D721Med (cell line): Measurements from ENCODE around the gene MOGAT1.

Experiments
- DNase-seq: peaks from one replicate; pipeline ENCODE4 v3.0.0; 2011; ENCODE audit warnings: low spot score; ENCODE audit not compliant: insufficient read length
- FAIRE-seq: peaks from 2 replicates; lab custom pipeline; 2011; peaks lifted over from hg19 to GRCh38; lab: Jason Lieb, UNC
- TF ChIP-seq, protein P1 (sequence below): IDR thresholded peaks from 2 replicates; pipeline ENCODE4 v1.5.1; 2012; ENCODE audit warnings: mild to moderate bottlenecking, control low read depth; ENCODE audit not compliant: insufficient read depth; ENCODE audit errors: missing control alignments

Gene MOGAT1

GRCh38 chr2:222743251-222743812, 71.9 kb downstream of the MOGAT1 start:
- FAIRE-seq = no peak
- TF ChIP-seq, protein P1, sequence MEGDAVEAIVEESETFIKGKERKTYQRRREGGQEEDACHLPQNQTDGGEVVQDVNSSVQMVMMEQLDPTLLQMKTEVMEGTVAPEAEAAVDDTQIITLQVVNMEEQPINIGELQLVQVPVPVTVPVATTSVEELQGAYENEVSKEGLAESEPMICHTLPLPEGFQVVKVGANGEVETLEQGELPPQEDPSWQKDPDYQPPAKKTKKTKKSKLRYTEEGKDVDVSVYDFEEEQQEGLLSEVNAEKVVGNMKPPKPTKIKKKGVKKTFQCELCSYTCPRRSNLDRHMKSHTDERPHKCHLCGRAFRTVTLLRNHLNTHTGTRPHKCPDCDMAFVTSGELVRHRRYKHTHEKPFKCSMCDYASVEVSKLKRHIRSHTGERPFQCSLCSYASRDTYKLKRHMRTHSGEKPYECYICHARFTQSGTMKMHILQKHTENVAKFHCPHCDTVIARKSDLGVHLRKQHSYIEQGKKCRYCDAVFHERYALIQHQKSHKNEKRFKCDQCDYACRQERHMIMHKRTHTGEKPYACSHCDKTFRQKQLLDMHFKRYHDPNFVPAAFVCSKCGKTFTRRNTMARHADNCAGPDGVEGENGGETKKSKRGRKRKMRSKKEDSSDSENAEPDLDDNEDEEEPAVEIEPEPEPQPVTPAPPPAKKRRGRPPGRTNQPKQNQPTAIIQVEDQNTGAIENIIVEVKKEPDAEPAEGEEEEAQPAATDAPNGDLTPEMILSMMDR = no peak
- DNase-seq = no peak

DNA sequence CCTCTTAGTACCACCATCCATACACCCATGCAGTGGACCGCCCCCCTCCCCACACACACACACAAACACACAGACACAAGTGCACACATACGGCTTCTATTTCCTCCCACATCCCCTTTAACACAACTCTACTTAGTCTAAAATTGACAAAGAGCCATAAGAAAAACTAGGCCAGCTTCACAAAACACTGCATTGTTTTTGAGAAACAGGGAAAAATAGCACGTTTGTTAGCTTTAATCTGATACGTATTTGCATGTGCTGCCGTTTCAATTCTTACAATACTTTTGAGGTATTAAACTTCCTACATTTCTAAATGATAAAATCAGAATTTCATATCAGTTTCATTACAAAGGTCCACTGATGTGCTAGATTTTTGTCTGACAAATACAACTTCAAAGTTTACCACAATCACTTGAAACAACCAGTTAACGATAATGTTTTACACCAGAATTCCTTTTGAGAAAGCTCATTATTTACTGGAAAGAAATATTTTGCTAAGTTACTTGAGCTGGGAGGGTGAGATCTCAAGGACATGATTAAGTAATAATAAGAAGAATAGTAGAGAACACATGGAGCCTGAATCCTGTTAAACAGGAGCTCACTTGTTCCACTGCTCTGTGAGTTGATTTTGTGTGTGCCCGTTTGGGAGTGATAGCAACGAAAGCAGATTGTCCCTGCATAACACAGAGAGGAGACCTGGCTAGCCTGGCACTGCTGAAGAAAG, 74.5 kb downstream of the MOGAT1 start:
- TF ChIP-seq, protein P1 = no peak
- DNase-seq = no peak
- FAIRE-seq = no peak

- FAIRE-seq (no peak), DNase-seq (no peak)
- TF ChIP-seq, protein P1 = no peak
Measured at GRCh38 chr2:222747526-222748160, 76.2 kb downstream of the MOGAT1 start.

DNA sequence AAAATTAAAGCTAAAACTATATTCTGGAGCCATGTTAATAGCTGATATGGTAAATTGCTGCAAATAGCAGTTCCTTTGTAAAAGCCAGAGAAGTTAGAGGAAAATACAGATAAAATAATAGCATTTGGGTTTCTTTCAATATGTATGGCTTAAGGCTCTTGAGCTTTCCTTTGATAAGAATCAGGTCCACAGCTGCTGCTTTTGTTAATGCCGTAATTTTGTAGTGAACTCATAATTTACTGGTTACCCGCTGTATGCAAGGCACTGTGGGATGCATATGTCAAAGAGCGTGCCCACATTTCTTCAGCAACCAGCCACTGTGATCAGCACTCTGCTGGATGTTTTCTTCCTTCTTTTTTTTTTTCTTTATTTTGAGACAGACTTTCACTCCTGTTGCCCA, 79.1 kb downstream of the MOGAT1 start:
- no peak for FAIRE-seq
- TF ChIP-seq, protein P1 = no peak
- no peak for DNase-seq

DNA sequence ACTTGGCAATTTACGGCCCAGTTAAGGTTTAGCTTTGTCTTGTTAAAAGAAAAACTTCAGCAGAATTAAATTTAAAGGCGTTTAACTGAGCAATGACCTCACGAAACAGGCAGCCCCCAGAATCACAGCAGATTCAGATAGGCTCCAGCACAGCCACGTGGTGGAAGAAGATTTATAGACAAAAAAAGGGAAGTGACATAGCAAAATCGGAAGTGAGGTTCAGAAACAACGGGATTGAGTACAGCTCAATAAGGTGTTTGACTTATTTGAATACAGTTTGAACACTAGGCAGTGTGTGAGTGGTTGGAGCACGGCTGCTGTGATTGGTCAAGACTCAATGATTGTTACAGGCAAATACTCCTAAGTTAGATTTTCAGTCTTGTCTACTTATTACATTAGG, 79.8 kb downstream of the MOGAT1 start:
- DNase-seq (no peak), FAIRE-seq (no peak)
- TF ChIP-seq, protein P1 = no peak

- DNase-seq (no peak), FAIRE-seq (no peak)
- TF ChIP-seq, protein P1 = no peak
Measured at GRCh38 chr2:222751821-222752719, 80.6 kb downstream of the MOGAT1 start.
